HepG2 (cell line): ENCODE data around the gene KDM3B. TPM values are rescaled to one million over a fixed set of nuclear protein-coding genes. Genes with fewer than 3 reads are reported as not detected.

Experiments used
- BRCA1 ChIP-seq: sonication (generic); formaldehyde crosslinking; IDR thresholded peaks from 2 replicates; pipeline ENCODE4 v1.4.0; 2020; ENCODE audit warnings: missing genetic modification reagents
- HMGXB3 ChIP-seq: sonication (generic); formaldehyde crosslinking; IDR thresholded peaks from 2 replicates; pipeline ENCODE4 v1.4.0; 2020; ENCODE audit warnings: missing genetic modification reagents, borderline replicate concordance
- MAFG ChIP-seq: sonication (generic); formaldehyde crosslinking; IDR thresholded peaks from 2 replicates; pipeline ENCODE4 v1.5.1; 2020; ENCODE audit warnings: mild to moderate bottlenecking, missing genetic modification reagents
- MBD4 ChIP-seq: IDR thresholded peaks from 2 replicates; pipeline ENCODE4 v1.6.1; 2012; ENCODE audit warnings: low read length, inconsistent platforms, borderline replicate concordance
- UBTF ChIP-seq: sonication (generic); formaldehyde crosslinking; IDR thresholded peaks from 2 replicates; pipeline ENCODE4 v1.4.0; 2020; ENCODE audit warnings: mild to moderate bottlenecking, missing genetic modification reagents
- polyA plus RNA-seq, 8 experiments: library from polyadenylated mRNA; depleted of rRNA in 3 of 8; stranded (reverse) in 7 of 8; unstranded in 1 of 8; fragments of >200 nt; fragmentation: Illumina TruSeq in 4 of 8; extraction: Trizol in 4 of 8; gene quantifications; 2 replicates each; pipeline versions ENCODE4 v1.2.1 to v1.2.3, GENCODE V29; 2011 to 2016; ENCODE audit warnings: low read depth in 4 of 8, missing spikeins in 1 of 8, mixed read lengths in 1 of 8; ENCODE audit not compliant: insufficient read depth in 1 of 8
- total RNA-seq, 5 experiments: library from RNA; depleted of rRNA; stranded (reverse); fragments of >200 nt; fragmentation: Illumina TruSeq; extraction: Trizol; gene quantifications; 2 replicates each; pipeline ENCODE4 v1.2.3, GENCODE V29; 2016; ENCODE audit warnings: low read depth in 1 of 5
- TF ChIP-seq, protein P1 (sequence below): fragments of 450-650 bp; IDR thresholded peaks from 2 replicates; pipeline ENCODE4 v1.6.1; 2017
- TF ChIP-seq, protein P2 (sequence below): sonication (generic); formaldehyde crosslinking; IDR thresholded peaks from 2 replicates; pipeline ENCODE4 v1.8.0; 2022; ENCODE audit warnings: missing genetic modification reagents, mild to moderate bottlenecking, moderate library complexity, borderline replicate concordance

KDM3B gene
- total and polyA plus RNA-seq, 2 of the 13 experiments (the other 11 are each of a cell fraction or from before 2014, with no cell fraction given): 19.7 to 34.3 TPM

- TF ChIP-seq HMGXB3 (CRISPR knock-in tag) (no peak), BRCA1 (CRISPR knock-in tag) (no peak), MBD4 (no peak), MAFG (CRISPR knock-in tag) (no peak), UBTF (no peak)
- TF ChIP-seq, protein P1, sequence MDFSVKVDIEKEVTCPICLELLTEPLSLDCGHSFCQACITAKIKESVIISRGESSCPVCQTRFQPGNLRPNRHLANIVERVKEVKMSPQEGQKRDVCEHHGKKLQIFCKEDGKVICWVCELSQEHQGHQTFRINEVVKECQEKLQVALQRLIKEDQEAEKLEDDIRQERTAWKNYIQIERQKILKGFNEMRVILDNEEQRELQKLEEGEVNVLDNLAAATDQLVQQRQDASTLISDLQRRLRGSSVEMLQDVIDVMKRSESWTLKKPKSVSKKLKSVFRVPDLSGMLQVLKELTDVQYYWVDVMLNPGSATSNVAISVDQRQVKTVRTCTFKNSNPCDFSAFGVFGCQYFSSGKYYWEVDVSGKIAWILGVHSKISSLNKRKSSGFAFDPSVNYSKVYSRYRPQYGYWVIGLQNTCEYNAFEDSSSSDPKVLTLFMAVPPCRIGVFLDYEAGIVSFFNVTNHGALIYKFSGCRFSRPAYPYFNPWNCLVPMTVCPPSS: no peak
- TF ChIP-seq, protein P2, sequence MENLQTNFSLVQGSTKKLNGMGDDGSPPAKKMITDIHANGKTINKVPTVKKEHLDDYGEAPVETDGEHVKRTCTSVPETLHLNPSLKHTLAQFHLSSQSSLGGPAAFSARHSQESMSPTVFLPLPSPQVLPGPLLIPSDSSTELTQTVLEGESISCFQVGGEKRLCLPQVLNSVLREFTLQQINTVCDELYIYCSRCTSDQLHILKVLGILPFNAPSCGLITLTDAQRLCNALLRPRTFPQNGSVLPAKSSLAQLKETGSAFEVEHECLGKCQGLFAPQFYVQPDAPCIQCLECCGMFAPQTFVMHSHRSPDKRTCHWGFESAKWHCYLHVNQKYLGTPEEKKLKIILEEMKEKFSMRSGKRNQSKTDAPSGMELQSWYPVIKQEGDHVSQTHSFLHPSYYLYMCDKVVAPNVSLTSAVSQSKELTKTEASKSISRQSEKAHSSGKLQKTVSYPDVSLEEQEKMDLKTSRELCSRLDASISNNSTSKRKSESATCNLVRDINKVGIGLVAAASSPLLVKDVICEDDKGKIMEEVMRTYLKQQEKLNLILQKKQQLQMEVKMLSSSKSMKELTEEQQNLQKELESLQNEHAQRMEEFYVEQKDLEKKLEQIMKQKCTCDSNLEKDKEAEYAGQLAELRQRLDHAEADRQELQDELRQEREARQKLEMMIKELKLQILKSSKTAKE (CRISPR knock-in tag): no peak
These were observed 91.7 kb downstream of the KDM3B start (continued) for GRCh38 chr5:138444078-138444773.
